A204.1 (cell line): Measurements from ENCODE around the gene SDC1.

ENCODE experiments used
- FAIRE-seq: peaks from 2 replicates; lab custom pipeline; 2012; peaks lifted over from hg19 to GRCh38; lab: Jason Lieb, UNC

SDC1 gene

DNA sequence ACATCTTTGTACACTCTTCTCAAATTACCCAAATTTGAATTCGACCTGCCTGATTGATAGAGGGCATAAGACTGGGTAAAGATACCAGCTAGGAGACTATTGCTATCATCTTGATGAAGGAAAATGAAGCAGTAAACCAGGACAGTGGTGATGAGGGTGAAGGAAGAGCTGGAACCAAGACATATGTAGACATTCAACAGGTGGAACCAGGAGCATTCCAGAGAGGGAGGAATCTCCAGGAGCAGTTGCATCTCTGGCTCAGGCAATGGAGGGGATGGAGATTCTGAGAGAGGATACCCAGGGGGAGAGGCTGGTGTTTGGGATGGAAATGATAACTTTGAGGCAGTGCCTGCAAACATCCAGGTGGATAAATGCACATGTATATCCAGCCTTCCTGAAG lies 41.6 kb downstream of the SDC1 start:
- no peak for FAIRE-seq

DNA sequence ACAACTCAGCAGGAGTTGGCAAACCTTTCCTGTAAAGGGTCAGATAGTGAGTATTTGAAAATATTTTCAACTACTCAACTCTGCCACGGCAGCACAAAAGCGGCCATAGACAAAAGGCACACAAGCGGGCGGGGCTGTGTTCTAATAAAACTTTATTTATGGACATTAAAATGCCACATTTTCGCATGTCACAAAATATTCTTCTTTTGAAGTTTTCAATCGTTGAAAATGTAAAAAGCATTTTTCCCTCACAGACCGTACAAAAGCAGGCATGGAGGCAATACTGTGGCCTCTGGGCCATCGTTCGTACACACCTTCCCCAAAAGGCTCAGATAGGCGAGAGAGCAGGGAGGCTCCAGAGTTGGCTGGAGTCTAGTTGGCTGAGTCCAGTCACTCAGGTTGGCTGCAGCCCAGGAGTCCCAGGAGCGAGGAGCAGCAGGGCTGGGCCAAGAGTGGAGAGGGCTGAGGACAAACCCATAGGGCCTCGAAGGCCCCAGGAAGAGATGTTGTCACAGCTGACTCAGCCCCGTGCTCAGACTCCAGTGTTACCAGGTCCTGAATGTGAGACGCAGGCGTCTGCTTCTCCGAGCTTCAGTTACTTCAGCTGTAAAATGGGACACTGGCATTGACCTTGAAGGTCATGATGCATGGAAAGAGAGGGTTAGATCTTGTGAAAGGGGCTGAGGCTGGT lies 42.5 kb downstream of the SDC1 start:
- no peak for FAIRE-seq

DNA sequence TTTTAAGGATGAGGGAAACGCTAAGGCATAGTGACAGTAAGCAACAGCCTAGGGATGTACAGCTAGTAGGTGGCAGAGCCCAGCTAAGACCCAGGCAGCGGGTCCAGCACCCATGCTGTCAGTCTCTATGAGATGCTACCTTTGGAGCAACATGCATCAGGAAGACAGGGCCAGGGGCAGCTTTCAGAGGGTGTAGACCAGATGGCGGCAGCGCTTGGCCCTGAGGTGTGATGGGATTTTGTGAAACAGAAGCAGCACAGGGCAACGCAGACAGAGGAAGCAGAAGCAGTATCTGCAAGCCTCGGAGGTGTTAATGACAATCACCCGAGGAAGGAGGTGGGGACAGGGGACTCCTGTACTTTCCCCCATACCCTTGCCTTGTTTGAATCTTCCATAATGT lies 43.2 kb downstream of the SDC1 start:
- no peak for FAIRE-seq

DNA sequence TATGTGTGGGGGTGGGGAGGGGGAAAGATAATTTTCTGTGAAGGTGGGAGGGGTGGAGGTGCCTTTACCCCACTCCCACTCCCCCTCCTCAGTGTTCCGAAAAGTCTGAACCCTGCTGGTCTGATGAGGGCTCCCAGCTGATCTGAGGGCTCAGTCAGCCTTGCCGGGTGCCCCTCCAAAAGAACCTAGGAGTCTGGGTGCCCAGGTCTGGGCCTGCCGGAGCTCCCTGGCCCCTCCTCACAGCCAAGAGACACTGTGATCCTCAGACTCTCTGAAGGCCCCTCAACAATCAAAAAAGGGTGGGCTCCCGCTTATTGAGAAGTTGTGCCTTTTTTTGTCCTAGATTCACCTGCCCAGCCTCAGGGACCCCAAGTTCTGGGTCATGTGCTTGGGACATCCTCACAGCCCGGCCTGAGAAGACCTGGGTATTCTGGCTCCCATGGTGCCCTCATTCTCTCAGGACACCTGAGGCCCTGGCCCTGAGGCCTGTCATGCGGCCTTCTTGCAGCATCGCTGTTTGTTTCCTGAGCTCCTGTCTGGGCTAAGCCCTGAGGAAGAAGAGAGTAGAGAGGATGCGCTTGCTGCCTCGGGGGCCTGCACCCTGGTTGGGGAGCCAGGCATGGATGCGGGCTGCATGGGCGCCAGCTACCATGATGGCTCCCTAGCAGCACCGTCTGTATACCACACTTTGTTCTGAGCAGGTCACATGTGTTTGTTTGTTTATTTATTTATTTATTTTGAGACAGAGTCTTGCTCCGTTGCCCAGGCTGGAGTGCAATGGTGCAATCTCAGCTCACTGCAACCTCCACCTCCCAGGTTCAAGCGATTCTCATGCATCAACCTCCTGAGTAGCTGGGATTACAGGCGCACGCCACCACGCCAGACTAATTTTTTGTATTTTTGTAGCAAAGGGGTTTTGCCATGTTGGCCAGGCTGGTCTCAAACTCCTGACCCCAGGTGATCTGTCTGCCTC lies 44.0 kb downstream of the SDC1 start:
- no peak for FAIRE-seq

- no peak for FAIRE-seq
Measured at GRCh38 chr2:20179755-20180594, 45.0 kb downstream of the SDC1 start.

- no peak for FAIRE-seq
Measured at GRCh38 chr2:20179466-20179754, 45.5 kb downstream of the SDC1 start.

DNA sequence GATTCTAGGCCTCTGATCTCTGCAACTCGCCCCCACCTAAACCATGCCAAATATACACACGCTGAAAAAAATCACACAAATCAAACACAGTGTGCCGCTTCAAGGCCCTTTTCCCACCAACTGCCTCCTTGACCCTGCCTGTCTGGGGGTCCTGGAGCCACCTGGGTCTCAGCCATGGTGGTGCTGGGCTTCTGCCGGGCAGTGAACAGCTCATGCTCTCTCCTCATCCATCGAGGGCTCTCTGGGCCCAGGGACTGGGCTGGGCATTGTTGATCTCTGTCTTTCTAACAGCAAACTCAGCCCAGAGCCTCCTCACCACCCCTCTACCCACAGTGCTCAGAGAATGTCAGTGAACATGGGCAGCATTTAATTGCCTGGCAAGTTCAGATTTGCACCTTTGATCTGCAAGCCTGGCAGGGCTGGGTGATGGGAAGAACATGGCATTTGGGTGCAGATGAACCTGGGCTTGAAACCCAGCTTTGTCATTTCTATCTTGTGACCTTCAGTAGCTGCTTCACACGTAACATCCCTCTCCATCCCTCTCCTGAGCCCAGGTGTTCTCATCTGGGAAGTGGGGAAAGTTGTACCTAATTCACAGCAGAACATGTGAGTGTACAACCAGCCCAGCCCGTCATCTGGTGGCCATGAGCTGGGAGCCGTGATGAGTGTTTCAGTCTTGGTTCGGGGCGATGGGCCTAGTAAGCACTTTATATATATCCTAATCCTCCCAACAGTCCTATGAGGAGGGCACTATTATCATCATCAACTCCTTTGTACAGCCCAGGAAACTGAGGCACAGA lies 46.1 kb downstream of the SDC1 start:
- no peak for FAIRE-seq

DNA sequence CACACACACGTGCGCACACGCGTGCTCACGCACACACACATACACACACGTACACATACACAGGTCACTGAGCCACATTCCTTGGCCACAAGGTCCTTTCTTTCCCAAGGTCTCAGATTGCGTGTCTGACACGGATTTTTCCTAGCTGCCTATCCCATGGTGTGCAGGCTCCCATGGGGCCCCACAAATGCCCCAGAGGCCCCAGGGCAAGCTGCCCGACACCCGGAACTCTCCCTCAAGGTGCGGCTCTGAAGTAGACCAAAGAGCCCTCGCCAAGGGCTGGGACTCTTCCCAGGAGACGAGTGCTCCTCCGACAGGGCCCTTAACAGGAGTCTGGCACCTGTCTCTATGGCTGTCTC lies 46.7 kb downstream of the SDC1 start:
- no peak for FAIRE-seq

GRCh38 chr2:20177556-20178248 lies 47.2 kb downstream of the SDC1 start:
- no peak for FAIRE-seq

- FAIRE-seq = no peak
Measured at GRCh38 chr2:20176760-20177159, 48.2 kb downstream of the SDC1 start.

GRCh38 chr2:20175931-20176330 lies 49.0 kb downstream of the SDC1 start:
- no peak for FAIRE-seq

DNA sequence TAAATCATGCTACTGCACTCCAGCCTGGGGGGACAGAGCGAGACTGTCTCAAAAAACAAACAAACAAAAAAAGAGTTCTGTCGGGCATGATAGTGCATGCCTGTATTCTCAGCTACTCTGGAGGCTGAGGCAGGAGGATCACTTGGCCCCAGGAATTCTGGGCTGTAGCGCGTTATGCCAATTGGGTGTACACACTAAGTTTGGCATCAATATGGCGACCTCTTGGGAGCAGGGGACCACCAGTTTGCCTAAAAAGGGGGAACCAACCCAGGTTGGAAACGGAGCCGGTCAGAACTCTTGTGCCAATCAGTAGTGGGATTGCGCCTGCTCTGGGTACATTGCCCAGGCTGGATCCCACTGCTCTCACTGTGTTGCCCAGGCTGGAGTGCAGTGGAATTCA lies 49.7 kb downstream of the SDC1 start:
- no peak for FAIRE-seq

GRCh38 chr2:20174410-20174809 lies 50.5 kb downstream of the SDC1 start:
- FAIRE-seq = no peak

GRCh38 chr2:20173496-20174402 lies 51.2 kb downstream of the SDC1 start:
- FAIRE-seq = no peak

GRCh38 chr2:20173064-20173463 lies 51.9 kb downstream of the SDC1 start:
- no peak for FAIRE-seq

DNA sequence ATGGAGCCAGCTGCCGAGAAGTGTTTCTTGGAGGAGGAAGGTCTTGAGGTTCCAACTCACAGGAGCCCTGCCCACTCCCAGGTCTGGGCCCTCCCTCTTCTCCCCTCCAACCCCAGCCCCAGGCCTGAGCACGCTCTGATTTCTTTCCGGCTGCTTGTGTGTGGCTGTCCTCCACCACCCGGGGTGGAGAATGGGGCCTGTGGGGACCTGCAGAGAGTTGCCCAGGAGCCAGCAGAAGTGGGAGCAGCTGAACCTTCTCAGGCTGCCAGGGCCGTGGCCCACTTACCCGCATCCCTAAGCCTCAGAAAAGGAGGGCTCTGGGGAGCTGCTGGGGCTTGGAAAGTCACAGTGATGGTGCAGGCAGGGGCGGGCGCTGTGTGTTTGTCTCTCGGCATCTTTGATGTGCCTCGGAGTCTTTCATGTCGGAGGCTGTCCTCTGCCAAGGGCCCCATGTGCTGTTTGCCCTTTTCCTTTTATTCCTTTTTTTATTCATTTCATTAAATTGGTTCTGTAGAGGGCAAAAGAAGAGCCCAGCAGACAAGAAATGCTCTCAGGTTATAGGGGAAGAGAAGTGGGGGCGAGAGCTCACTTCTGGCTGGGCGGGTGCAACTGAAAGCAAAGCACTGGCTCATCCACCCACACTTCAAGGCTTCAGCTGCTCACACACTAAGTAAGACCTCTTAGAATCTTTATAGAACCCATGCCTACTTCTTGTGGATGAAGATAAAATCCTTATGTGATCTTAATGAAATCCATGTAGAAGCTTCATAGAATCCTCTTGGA lies 52.5 kb downstream of the SDC1 start:
- no peak for FAIRE-seq

DNA sequence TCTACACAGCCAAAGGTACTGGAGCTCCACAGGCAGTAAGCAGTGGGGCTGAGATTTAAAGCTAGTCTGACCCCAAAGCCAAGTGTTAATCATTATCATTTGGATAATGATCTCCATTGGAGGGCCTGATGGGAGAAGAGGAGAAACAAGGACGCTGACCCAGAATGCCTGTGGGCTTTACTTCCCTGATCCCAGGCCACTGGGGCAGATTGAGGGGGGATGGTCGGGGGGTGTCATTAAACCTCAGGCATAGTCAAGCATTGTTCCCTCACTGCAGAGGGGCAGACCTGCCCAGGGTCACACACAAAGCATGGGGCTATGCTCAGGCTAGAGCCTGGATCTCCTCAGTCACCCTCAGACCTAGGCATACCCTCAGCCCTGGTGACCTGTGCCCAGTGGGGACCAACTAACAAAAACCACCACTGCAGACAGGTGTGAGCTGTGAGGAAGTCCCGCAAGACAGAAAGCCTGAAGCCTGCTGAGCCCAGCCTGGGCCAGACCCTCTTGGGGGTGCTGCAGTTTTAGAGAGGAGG lies 53.4 kb downstream of the SDC1 start:
- no peak for FAIRE-seq

GRCh38 chr2:20170704-20171250 lies 54.2 kb downstream of the SDC1 start:
- FAIRE-seq = no peak
